Stomach (tissue), 4 donors: ENCODE results near the gene GABRB1.

ENCODE experiments used
- EP300 ChIP-seq: sonication (generic); formaldehyde crosslinking; IDR thresholded peaks from one replicate; pipeline ENCODE4 v1.6.1; 2017; ENCODE audit warnings: antibody characterized with exemption
- POLR2A ChIP-seq, 4 donors: fragments of 450-650 bp; IDR thresholded peaks; one replicate each; pipeline ENCODE4 v1.6.1; 2016; ENCODE audit warnings: antibody characterized with exemption in 4 of 4, control low read depth in 2 of 4, mild to moderate bottlenecking in 1 of 4, moderate library complexity in 1 of 4
- TF ChIP-seq, protein P1 (sequence below), 7 experiments: fragments of 450-650 bp in 4 of 7; fragments of 200-600 bp in 3 of 7; sonication (generic) in 3 of 7; IDR thresholded peaks; one replicate each; pipeline ENCODE4 v1.5.1; 2016 to 2019; ENCODE audit warnings: antibody characterized with exemption in 7 of 7, control low read depth in 2 of 7, mild to moderate bottlenecking in 1 of 7

DNA sequence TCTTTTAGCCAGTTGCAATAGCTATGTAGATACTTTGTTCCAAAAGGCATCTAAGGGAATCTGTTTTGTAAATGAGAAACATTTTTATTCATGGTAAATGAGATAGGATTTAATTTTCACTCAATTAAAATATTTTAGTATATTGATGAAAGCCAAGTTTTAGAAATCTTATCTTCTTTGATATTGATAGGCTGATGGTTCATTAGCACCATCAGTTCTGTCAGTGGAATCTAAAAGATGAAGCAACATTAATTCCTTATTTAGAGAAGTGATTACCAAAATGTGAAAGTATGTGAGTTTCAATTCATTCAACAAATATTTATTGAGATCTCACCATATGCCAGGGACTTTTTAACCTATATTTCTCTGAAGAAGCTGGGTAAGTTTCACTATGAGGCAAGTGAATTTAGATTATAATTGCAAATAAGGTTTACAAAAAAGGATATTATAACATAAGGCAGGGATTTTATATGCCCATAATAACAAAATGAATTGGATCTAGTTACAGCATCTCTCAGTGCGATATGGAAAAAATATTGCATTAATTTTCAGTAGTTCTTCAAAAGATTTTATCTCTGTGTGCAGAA lies 79.3 kb downstream of the GABRB1 start:
- TF ChIP-seq, protein P1, sequence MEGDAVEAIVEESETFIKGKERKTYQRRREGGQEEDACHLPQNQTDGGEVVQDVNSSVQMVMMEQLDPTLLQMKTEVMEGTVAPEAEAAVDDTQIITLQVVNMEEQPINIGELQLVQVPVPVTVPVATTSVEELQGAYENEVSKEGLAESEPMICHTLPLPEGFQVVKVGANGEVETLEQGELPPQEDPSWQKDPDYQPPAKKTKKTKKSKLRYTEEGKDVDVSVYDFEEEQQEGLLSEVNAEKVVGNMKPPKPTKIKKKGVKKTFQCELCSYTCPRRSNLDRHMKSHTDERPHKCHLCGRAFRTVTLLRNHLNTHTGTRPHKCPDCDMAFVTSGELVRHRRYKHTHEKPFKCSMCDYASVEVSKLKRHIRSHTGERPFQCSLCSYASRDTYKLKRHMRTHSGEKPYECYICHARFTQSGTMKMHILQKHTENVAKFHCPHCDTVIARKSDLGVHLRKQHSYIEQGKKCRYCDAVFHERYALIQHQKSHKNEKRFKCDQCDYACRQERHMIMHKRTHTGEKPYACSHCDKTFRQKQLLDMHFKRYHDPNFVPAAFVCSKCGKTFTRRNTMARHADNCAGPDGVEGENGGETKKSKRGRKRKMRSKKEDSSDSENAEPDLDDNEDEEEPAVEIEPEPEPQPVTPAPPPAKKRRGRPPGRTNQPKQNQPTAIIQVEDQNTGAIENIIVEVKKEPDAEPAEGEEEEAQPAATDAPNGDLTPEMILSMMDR (IDR thresholded peaks at IDR 0.05) = no peak
- TF ChIP-seq POLR2A (IDR thresholded peaks at IDR 0.05) = no peak
- no peak for TF ChIP-seq EP300
